Hepatic stellate cell (primary cell): ENCODE data around the gene PPP2R2D.

Experiments used
- DNase-seq: peaks from one replicate; pipeline ENCODE4 v3.0.0; 2011; ENCODE audit warnings: low spot score

The PPP2R2D gene

GRCh38 chr10:131998845-131999681 lies 98.3 kb downstream of the PPP2R2D start:
- no peak for DNase-seq

GRCh38 chr10:132001238-132001972 lies 100.6 kb downstream of the PPP2R2D start:
- DNase-seq = no peak

GRCh38 chr10:132002004-132002403 lies 101.2 kb downstream of the PPP2R2D start:
- DNase-seq = no peak

DNA sequence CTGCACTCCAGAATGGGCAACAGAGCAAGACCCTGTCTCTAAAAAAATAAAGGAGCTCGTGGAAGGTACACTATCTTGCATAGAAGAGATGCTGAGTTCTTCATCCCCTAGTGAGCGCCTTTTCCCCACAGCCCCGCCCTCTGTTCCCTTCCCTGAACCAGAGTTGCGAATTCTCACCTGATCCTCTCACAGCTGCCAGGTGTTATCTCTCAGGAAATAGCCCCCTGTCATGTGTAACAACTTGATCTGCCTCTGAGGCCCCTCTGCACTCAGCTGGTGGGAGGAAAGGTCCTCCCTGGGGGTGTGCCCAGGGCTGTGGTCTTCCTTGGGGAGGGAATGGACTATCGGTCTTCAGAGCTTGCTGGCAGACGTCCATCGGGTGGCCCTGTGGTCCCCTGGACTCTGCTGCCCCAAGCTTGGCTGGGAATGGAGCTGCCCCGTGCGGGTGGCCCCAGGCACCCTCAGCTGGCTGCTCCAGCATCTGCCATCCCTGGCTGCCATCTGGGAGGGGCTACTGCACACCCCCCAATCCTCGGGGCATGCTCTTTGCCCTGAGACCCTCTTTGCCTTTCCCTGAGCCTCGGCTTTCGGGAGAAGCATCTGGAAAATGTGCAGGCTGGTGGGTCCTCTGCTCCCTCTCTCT lies 102.6 kb downstream of the PPP2R2D start:
- DNase-seq = no peak

- DNase-seq = no peak
These were observed 103.2 kb downstream of the PPP2R2D start for GRCh38 chr10:132004052-132004451.

- no peak for DNase-seq
These were observed 104.3 kb downstream of the PPP2R2D start for GRCh38 chr10:132005147-132005546.

DNA sequence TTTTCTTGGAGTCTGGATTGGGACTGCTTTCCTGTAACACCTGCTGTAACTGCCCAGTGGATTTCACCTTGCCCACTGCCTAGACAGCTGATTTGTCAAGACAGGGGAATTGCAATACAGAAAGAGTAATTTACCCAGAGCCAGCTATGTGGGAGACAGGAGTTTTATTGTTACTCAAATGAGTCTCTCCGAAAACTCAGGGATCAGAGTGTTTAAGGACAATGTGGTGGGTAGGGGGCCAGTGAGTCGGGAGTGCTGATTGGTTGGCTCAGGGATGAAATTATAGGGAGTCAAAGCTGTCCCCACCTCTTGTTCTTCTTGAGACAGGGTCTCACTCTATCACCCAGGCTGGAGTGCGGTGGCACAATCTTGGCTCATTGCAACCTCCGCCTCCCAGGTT lies 106.2 kb downstream of the PPP2R2D start:
- no peak for DNase-seq

- no peak for DNase-seq
These were observed 106.9 kb downstream of the PPP2R2D start for GRCh38 chr10:132007681-132008080.
